SU-DHL-6 (cell line): Measurements from ENCODE around the gene SIK3.

Experiments
- H2AFZ ChIP-seq: fragments of 200-600 bp; sonication (generic); 2 replicates; pipeline ENCODE4 v1.6.1; 2014; ENCODE audit warnings: low read depth, mild to moderate bottlenecking, moderate library complexity, mixed read lengths, antibody characterized with exemption, low read length; ENCODE audit not compliant: severe bottlenecking
- H3F3A ChIP-seq: fragments of 200-600 bp; shearing (Covaris generic); 2 replicates; pipeline ENCODE4 v1.6.0; 2016; ENCODE audit warnings: antibody characterized with exemption, mild to moderate bottlenecking; ENCODE audit not compliant: insufficient read depth
- H3K27ac ChIP-seq: fragments of 200-600 bp; sonication (generic); 2 replicates; pipeline ENCODE4 v1.5.1; 2016; ENCODE audit warnings: low read depth, mild to moderate bottlenecking, low read length, moderate library complexity, mixed read lengths
- H3K27me3 ChIP-seq: fragments of 200-600 bp; sonication (generic), shearing (Covaris generic); 2 replicates; pipeline ENCODE4 v1.6.0; 2014; ENCODE audit warnings: mild to moderate bottlenecking, low read length
- H3K36me3 ChIP-seq: fragments of 200-600 bp; sonication (generic); 2 replicates; pipeline ENCODE4 v1.6.1; 2014; ENCODE audit warnings: mild to moderate bottlenecking, low read length, mixed read lengths
- H3K4me2 ChIP-seq: fragments of 300-600, 200-600 bp; shearing (Covaris generic), sonication (generic); 2 replicates; pipeline ENCODE4 v1.6.0; 2014; ENCODE audit warnings: low read length, low read depth, mild to moderate bottlenecking; ENCODE audit not compliant: poor library complexity, severe bottlenecking
- H3K4me3 ChIP-seq: fragments of 200-600 bp; sonication (generic); 2 replicates; pipeline ENCODE4 v1.5.1; 2014; ENCODE audit warnings: antibody characterized with exemption, low read length, mild to moderate bottlenecking, mixed read lengths; ENCODE audit not compliant: insufficient read depth, poor library complexity, severe bottlenecking
- H3K79me2 ChIP-seq: fragments of 200-600 bp; sonication (generic); 2 replicates; pipeline ENCODE4 v1.6.1; 2014; ENCODE audit warnings: mild to moderate bottlenecking, low read length, moderate library complexity; ENCODE audit not compliant: insufficient read depth
- H3K9ac ChIP-seq: fragments of 200-600 bp; sonication (generic); 2 replicates; pipeline ENCODE4 v1.7.0; 2014; ENCODE audit warnings: mild to moderate bottlenecking, low read length
- H3K9me2 ChIP-seq: fragments of 200-600 bp; sonication (generic); replicated peaks from 2 replicates; pipeline ENCODE4 v1.6.1; 2014; ENCODE audit warnings: low read length; ENCODE audit not compliant: insufficient read depth
- H3K9me3 ChIP-seq: fragments of 200-600 bp; sonication (generic); 2 replicates; pipeline ENCODE4 v1.6.1; 2014; ENCODE audit warnings: low read length, mixed read lengths; ENCODE audit not compliant: insufficient read depth
- H4K20me1 ChIP-seq: fragments of 200-600 bp; sonication (generic); 2 replicates; pipeline ENCODE4 v1.6.1; 2014; ENCODE audit warnings: low read depth, mild to moderate bottlenecking, antibody characterized with exemption, low read length, moderate library complexity, mixed read lengths
- CTCF ChIP-seq: fragments of 200-600 bp; sonication (generic); IDR thresholded peaks from one replicate; pipeline ENCODE4 v1.5.1; 2017; ENCODE audit warnings: antibody characterized with exemption, mild to moderate bottlenecking, low read length, moderate library complexity; ENCODE audit not compliant: insufficient read depth, poor library complexity, severe bottlenecking
- EZH2phosphoT487 ChIP-seq: fragments of 200-600 bp; sonication (generic), shearing (Covaris generic); conservative IDR thresholded peaks from 2 replicates; pipeline ENCODE4 v1.6.1; 2018; ENCODE audit warnings: mild to moderate bottlenecking, antibody characterized with exemption, low read length, moderate library complexity, mixed read lengths

The SIK3 gene

GRCh38 chr11:117057317-117057716 lies 40.9 kb downstream of the SIK3 start:
- Histone ChIP-seq H3K9ac (no peak overlapping the region), H3K36me3 (no peaks in the 10 kb centered on the region), H3K27ac (no peak overlapping the region), H3K9me2 (no peaks in the 10 kb centered on the region), H3K79me2 (peaks cover 7% of the 10 kb centered on the region; the same call in 1 of the 2 replicates), H3F3A (no peaks in the 10 kb centered on the region), H3K9me3 (no peaks in the 10 kb centered on the region), H3K4me2 (no peak overlapping the region), H2AFZ (no peak overlapping the region), H3K27me3 (no peaks in the 10 kb centered on the region), H4K20me1 (0 out of 2 replicates have a peak, but pooled peaks cover under 1% of the 10 kb centered on the region), H3K4me3 (no peak overlapping the region)
- TF ChIP-seq CTCF (no peak), EZH2phosphoT487 (no peak)

- Histone ChIP-seq H3F3A (no peaks in the 10 kb centered on the region), H3K4me3 (no peak overlapping the region)
Observed at GRCh38 chr11:117055469-117055868, 42.8 kb downstream of the SIK3 start.

GRCh38 chr11:117054382-117054781 lies 43.8 kb downstream of the SIK3 start:
- Histone ChIP-seq H3K9ac (no peak overlapping the region), H3K4me3 (no peak overlapping the region), H3K27ac (no peak overlapping the region), H3K79me2 (peaks cover 7% of the 10 kb centered on the region; the same call in 1 of the 2 replicates), H2AFZ (no peak overlapping the region), H3K4me2 (no peak overlapping the region), H3K9me3 (no peaks in the 10 kb centered on the region), H3F3A (no peaks in the 10 kb centered on the region), H3K27me3 (no peaks in the 10 kb centered on the region), H3K9me2 (no peaks in the 10 kb centered on the region), H4K20me1 (no peaks in the 10 kb centered on the region), H3K36me3 (no peaks in the 10 kb centered on the region)
- TF ChIP-seq EZH2phosphoT487 (no peak), CTCF (no peak)

More at GRCh38 chr11:117055469-117055868, 42.8 kb downstream of the SIK3 start:
- Histone ChIP-seq H3K9ac (no peak overlapping the region), H3K9me2 (no peaks in the 10 kb centered on the region), H3K36me3 (no peaks in the 10 kb centered on the region), H4K20me1 (no peaks in the 10 kb centered on the region), H2AFZ (no peak overlapping the region), H3K27ac (no peak overlapping the region), H3K9me3 (no peaks in the 10 kb centered on the region), H3K27me3 (no peaks in the 10 kb centered on the region), H3K79me2 (peaks cover 7% of the 10 kb centered on the region; the same call in 1 of the 2 replicates), H3K4me2 (no peak overlapping the region)
- TF ChIP-seq CTCF (no peak), EZH2phosphoT487 (no peak)
